Peyer's patch (tissue), 4 donors: Measurements from ENCODE around the gene RPTOR. TPM values are rescaled to one million over a fixed set of nuclear protein-coding genes. Genes with fewer than 3 reads are reported as not detected.

ENCODE experiments used
- DNase-seq, 3 donors: peaks; one replicate each; pipeline ENCODE4 v3.0.0-alpha.2; 2017 to 2019
- H3K27ac ChIP-seq, 4 donors: fragments of 200-600 bp; sonication (generic); one replicate each; pipeline ENCODE4 v1.5.1; 2016 to 2019
- H3K27me3 ChIP-seq, 2 donors: fragments of 200-600 bp; sonication (generic); one replicate each; pipeline ENCODE4 v1.5.1; 2019
- H3K36me3 ChIP-seq, 3 donors: fragments of 200-600 bp; sonication (generic); one replicate each; pipeline ENCODE4 v1.5.1; 2016 to 2019
- H3K4me1 ChIP-seq, 4 donors: fragments of 200-600 bp; sonication (generic); one replicate each; pipeline ENCODE4 v1.5.1; 2016 to 2019
- H3K4me3 ChIP-seq, 4 donors: fragments of 200-600 bp; sonication (generic); 1 replicate in 3 of 4; 2 replicates in 1 of 4; pipeline ENCODE4 v1.5.1; 2016 to 2019; ENCODE audit warnings: mild to moderate bottlenecking in 1 of 4
- H3K9me3 ChIP-seq, 4 donors: fragments of 200-600 bp; sonication (generic); one replicate each; pipeline ENCODE4 v1.5.1; 2016 to 2019; ENCODE audit warnings: mild to moderate bottlenecking in 1 of 4
- POLR2A ChIP-seq, 2 donors: fragments of 450-650 bp; IDR thresholded peaks; one replicate each; pipeline ENCODE4 v1.5.1; 2017; ENCODE audit warnings: antibody characterized with exemption in 2 of 2, mild to moderate bottlenecking in 2 of 2, moderate library complexity in 2 of 2
- total RNA-seq, 4 donors: library from RNA; depleted of rRNA; stranded (reverse); fragments of >200 nt; gene quantifications; one replicate each; pipeline ENCODE4 v1.1.0, GENCODE V29; 2016
- TF ChIP-seq, protein P1 (sequence below), 6 experiments: fragments of 450-650 bp in 4 of 6; fragments of 200-600 bp in 2 of 6; sonication (generic) in 1 of 6; IDR thresholded peaks; one replicate each; pipeline ENCODE4 v1.5.1; 2017 to 2019; ENCODE audit warnings: antibody characterized with exemption in 6 of 6, mild to moderate bottlenecking in 3 of 6, moderate library complexity in 1 of 6

Gene RPTOR
- total RNA-seq, 4 donors from 2014 or later = 42.4 to 73.6 (median 64.2) TPM

- Histone ChIP-seq H3K4me3 (no peak overlapping the region), H3K4me1 (no peaks in the 10 kb centered on the region), H3K36me3 (peaks cover 0 to 11% (median 0%) of the 10 kb centered on the region in 3 donors), H3K27me3 (no peaks in the 10 kb centered on the region), H3K27ac (no peak overlapping the region), H3K9me3 (no peaks in the 10 kb centered on the region)
- DNase-seq = no peak
- no peak for TF ChIP-seq POLR2A (IDR thresholded peaks at IDR 0.05)
- TF ChIP-seq, protein P1, sequence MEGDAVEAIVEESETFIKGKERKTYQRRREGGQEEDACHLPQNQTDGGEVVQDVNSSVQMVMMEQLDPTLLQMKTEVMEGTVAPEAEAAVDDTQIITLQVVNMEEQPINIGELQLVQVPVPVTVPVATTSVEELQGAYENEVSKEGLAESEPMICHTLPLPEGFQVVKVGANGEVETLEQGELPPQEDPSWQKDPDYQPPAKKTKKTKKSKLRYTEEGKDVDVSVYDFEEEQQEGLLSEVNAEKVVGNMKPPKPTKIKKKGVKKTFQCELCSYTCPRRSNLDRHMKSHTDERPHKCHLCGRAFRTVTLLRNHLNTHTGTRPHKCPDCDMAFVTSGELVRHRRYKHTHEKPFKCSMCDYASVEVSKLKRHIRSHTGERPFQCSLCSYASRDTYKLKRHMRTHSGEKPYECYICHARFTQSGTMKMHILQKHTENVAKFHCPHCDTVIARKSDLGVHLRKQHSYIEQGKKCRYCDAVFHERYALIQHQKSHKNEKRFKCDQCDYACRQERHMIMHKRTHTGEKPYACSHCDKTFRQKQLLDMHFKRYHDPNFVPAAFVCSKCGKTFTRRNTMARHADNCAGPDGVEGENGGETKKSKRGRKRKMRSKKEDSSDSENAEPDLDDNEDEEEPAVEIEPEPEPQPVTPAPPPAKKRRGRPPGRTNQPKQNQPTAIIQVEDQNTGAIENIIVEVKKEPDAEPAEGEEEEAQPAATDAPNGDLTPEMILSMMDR (IDR thresholded peaks at IDR 0.05) = no peak
Observed at GRCh38 chr17:80730739-80731138, 186.1 kb downstream of the RPTOR start.

GRCh38 chr17:80731323-80731722 is 186.7 kb downstream of the RPTOR start:
- Histone ChIP-seq H3K36me3 (peaks cover 0 to 11% (median 0%) of the 10 kb centered on the region in 3 donors), H3K9me3 (no peaks in the 10 kb centered on the region), H3K27me3 (no peaks in the 10 kb centered on the region), H3K27ac (no peak overlapping the region), H3K4me1 (no peaks in the 10 kb centered on the region), H3K4me3 (no peak overlapping the region)
- no peak for DNase-seq
- TF ChIP-seq, protein P1 (IDR thresholded peaks at IDR 0.05) = no peak
- TF ChIP-seq POLR2A (IDR thresholded peaks at IDR 0.05) = no peak

DNA sequence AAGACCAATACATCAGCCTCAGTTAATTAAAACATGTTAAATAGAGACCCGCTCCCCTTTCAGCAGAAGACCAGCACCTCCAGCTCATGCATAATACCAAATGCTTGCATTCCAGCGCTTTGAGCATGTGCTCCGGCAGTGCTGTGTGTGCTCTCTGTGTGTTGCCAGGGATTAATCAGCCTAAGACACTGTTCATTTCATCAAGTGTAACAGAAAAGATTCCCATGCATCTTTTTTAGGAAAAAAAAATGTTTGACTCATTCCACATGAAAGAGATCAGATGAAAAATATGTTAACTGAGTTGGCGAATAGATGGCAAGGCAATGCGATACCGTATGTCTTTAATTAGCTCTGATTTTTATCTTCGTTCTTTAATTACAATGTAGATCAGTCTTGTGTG is 187.6 kb downstream of the RPTOR start:
- Histone ChIP-seq H3K36me3 (peaks cover 0 to 11% (median 0%) of the 10 kb centered on the region in 3 donors), H3K4me1 (no peaks in the 10 kb centered on the region), H3K27ac (no peak overlapping the region), H3K27me3 (no peaks in the 10 kb centered on the region), H3K9me3 (no peaks in the 10 kb centered on the region), H3K4me3 (no peak overlapping the region)
- DNase-seq = no peak
- no peak for TF ChIP-seq POLR2A (IDR thresholded peaks at IDR 0.05)
- TF ChIP-seq, protein P1 (IDR thresholded peaks at IDR 0.05) = no peak

DNA sequence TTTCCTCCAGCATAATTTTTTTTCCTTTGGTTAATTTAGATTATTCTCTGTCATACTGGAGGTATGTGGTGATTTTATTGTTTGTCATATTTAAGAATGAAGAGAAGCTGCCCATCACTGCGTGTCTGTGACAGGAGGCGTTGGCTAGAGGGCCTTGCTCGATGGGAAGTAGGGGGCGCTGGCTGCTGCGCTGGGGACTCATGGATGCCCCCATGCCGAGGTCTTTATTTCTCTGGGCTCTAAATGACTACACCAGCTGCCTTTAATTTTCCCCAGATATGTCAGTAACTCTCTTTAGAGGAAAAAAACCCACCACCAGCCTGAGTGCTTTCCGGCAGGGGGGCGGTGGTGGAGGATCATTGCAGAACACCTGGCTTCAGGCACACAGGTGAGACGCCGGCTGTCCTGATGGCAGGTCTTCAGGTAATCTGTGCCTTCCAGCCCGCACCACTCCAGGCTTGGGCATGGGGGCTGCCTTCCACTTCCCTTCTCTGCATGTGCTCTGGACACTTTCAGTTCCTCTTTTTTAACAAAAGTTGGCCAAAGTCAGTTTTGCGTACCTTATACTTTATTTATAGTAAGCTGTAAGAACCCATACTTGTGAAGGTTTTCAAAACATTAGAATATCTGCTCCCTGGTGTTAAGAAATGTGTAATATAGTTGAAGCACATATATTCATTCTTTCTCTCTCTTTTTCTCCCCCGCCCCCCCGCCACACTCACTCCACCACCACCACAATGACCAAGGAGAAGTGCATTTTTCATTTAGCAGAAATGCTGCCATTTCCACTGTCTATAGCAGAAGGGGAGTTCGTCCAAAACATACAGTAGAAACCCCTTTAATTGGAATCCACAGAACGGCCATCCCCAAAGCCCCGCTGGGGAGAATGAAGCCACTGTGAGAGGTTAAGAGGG is 192.7 kb downstream of the RPTOR start:
- no peak for TF ChIP-seq POLR2A (IDR thresholded peaks at IDR 0.05)
- TF ChIP-seq, protein P1 (IDR thresholded peaks at IDR 0.05) = no peak
- Histone ChIP-seq H3K27me3 (no peaks in the 10 kb centered on the region), H3K27ac (peak overlapping the region in 3 of 4 donors; percentile 18 to 79 (median 58)), H3K4me1 (no peaks in the 10 kb centered on the region), H3K36me3 (no peaks in the 10 kb centered on the region), H3K4me3 (no peak overlapping the region), H3K9me3 (no peaks in the 10 kb centered on the region)
- DNase-seq = peak in 2 of 3 donors; percentile 77

- Histone ChIP-seq H3K9me3 (no peaks in the 10 kb centered on the region), H3K27me3 (no peaks in the 10 kb centered on the region), H3K4me1 (no peaks in the 10 kb centered on the region), H3K4me3 (no peak overlapping the region), H3K27ac (peak overlapping the region in 3 of 4 donors; percentile 18 to 79 (median 58)), H3K36me3 (no peaks in the 10 kb centered on the region)
- no peak for DNase-seq
- no peak for TF ChIP-seq POLR2A (IDR thresholded peaks at IDR 0.05)
- TF ChIP-seq, protein P1 (IDR thresholded peaks at IDR 0.05) = no peak
Observed at GRCh38 chr17:80738020-80738808, 193.6 kb downstream of the RPTOR start.
